ENCODE results near the gene ZBTB2. TPM values are rescaled to one million over a fixed set of nuclear protein-coding genes. Genes with fewer than 3 reads are reported as not detected.

Gene ZBTB2
- polyA plus RNA-seq, 1 experiment = 14.7 TPM

DNA sequence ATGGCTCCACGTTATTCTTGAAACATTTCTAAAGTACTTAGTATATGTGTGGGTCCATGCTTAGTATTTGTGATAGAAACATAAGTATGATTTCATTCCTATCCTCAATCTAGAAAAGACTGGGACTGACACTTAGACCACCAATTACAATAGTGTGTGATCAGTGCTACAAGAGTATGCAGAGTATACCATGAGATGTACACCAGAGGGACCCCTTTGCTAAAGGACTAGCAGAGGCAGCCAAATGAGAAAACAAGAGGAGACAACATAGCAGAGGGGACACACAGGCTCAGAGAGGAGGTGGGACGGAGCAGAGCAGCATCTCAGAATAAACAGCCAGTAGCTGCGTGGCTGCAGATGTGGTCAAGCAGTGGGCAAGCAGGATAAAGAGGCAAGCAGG, 39.5 kb upstream of the ZBTB2 start:
- TF ChIP-seq, protein P1, sequence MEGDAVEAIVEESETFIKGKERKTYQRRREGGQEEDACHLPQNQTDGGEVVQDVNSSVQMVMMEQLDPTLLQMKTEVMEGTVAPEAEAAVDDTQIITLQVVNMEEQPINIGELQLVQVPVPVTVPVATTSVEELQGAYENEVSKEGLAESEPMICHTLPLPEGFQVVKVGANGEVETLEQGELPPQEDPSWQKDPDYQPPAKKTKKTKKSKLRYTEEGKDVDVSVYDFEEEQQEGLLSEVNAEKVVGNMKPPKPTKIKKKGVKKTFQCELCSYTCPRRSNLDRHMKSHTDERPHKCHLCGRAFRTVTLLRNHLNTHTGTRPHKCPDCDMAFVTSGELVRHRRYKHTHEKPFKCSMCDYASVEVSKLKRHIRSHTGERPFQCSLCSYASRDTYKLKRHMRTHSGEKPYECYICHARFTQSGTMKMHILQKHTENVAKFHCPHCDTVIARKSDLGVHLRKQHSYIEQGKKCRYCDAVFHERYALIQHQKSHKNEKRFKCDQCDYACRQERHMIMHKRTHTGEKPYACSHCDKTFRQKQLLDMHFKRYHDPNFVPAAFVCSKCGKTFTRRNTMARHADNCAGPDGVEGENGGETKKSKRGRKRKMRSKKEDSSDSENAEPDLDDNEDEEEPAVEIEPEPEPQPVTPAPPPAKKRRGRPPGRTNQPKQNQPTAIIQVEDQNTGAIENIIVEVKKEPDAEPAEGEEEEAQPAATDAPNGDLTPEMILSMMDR (IDR thresholded peaks at IDR 0.05; ENCODE audit: insufficient read depth, low read depth, low read length) = no peak
- H3K36me3 ChIP-seq (ENCODE audit: control insufficient read depth, insufficient read depth, low read length) = peaks cover 3% of the 10 kb centered on the region; the same call in 1 of the 2 replicates
- no peak overlapping the region for H3K4me3 ChIP-seq (ENCODE audit: low read depth, low read length)
- POLR2A ChIA-PET = no interaction called here
- DNase-seq (ENCODE audit: low read depth) = no peak
- CTCF ChIA-PET = interaction anchor here (2.8 kb wide), 1 partner anchor 25 kb away, joined by 8 read pairs; no protein-coding TSS in a partner anchor
- H3K27me3 ChIP-seq (ENCODE audit: control insufficient read depth, insufficient read depth, low read length) = no peaks in the 10 kb centered on the region

DNA sequence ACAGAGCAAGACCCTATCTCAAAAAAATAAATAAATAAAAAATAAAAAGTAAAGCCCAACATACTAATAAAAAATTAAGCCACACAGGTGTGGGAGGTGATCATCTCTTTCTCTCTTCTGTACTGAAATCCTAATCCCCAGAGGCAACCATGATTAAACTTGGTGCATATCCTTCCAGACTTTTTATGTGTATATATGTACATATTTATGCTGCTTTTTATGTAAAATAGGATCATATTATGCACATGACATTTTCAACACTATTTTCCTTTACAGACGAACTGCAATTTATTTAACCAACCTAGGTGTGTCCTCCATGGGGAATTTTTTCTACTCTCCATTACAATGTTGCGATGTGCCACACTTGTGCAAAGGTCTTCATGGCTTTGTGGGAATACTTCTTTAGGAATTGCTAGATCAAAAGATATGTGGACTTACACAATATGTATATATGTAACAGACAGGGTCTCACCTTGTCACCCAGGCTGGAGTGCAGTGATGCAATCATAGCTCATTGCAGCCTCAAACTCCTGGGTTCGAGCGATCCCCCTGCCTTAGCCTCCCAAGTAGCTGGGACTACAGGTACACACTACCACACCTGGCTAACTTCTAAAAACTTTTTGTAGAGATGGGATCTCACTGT, 36.9 kb upstream of the ZBTB2 start:
- no peak overlapping the region for H3K4me3 ChIP-seq (ENCODE audit: low read depth, low read length)
- DNase-seq (ENCODE audit: low read depth) = no peak
- H3K36me3 ChIP-seq (ENCODE audit: control insufficient read depth, insufficient read depth, low read length) = peaks cover 5% of the 10 kb centered on the region; the same call in 1 of the 2 replicates
- CTCF ChIA-PET = interaction anchor here (0.6 to 2.8 kb wide), 2 partner anchors 22 to 669 kb away, joined by 4 to 8 read pairs; no protein-coding TSS in a partner anchor
- H3K27me3 ChIP-seq (ENCODE audit: control insufficient read depth, insufficient read depth, low read length) = no peaks in the 10 kb centered on the region
- TF ChIP-seq, protein P1 (IDR thresholded peaks at IDR 0.05; ENCODE audit: insufficient read depth, low read depth, low read length) = no peak
- POLR2A ChIA-PET = no interaction called here

DNA sequence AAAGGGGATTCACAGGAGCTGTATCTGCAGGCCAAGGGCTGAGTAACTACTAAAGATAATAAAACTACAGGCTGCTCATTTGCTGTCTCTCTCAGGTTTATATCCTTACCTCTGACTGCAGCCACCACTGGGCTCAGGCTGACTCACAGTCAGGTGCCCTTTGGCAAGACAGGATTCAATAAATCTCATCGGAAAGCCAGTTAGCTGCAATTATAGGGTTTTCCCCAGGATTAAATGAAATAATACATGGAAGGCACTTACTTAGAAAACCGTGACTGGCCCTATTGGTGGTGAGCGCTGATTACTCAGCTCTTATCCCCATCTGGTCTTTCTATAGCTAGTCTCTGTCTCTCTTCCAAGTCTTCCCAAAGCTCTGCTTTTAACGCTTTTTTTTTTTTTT, 34.2 kb upstream of the ZBTB2 start:
- H3K36me3 ChIP-seq (ENCODE audit: control insufficient read depth, insufficient read depth, low read length) = peaks cover 7% of the 10 kb centered on the region; the same call in 1 of the 2 replicates
- ChIA-PET POLR2A (interaction anchor here (0.6 kb wide), 1 partner anchor 9 kb away, joined by 3 read pairs; no protein-coding TSS in a partner anchor), CTCF (interaction anchor here (1.3 kb wide), 1 partner anchor 20 kb away, joined by 3 read pairs; no protein-coding TSS in a partner anchor)
- TF ChIP-seq, protein P1 (IDR thresholded peaks at IDR 0.05; ENCODE audit: insufficient read depth, low read depth, low read length) = no peak
- H3K4me3 ChIP-seq (ENCODE audit: low read depth, low read length) = no peak overlapping the region
- no peaks in the 10 kb centered on the region for H3K27me3 ChIP-seq (ENCODE audit: control insufficient read depth, insufficient read depth, low read length)
- no peak for DNase-seq (ENCODE audit: low read depth)

DNA sequence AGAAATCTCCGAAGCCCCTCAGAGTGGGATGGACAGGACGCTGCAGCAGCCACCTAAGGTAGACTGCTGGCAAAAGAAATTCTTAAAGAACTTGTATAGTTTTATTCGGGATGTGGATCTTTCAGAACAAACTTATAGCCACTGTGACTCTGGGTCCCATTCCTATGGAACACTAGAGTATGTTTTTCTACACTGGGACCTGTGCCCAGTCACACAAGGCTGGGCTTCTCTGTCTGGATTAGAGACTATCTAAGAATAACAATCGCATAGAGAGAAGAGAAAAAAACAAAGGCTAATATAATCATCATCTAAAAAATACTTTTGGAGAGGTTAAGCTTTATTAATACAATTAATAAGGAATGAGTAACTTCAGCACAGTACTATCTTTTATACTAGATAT, 31.6 kb upstream of the ZBTB2 start:
- DNase-seq (ENCODE audit: low read depth) = no peak
- H3K27me3 ChIP-seq (ENCODE audit: control insufficient read depth, insufficient read depth, low read length) = no peaks in the 10 kb centered on the region
- ChIA-PET POLR2A (no interaction called here), CTCF (no interaction called here)
- peaks cover 4% of the 10 kb centered on the region for H3K36me3 ChIP-seq (ENCODE audit: control insufficient read depth, insufficient read depth, low read length)
- TF ChIP-seq, protein P1 (IDR thresholded peaks at IDR 0.05; ENCODE audit: insufficient read depth, low read depth, low read length) = no peak
- no peak overlapping the region for H3K4me3 ChIP-seq (ENCODE audit: low read depth, low read length)

DNA sequence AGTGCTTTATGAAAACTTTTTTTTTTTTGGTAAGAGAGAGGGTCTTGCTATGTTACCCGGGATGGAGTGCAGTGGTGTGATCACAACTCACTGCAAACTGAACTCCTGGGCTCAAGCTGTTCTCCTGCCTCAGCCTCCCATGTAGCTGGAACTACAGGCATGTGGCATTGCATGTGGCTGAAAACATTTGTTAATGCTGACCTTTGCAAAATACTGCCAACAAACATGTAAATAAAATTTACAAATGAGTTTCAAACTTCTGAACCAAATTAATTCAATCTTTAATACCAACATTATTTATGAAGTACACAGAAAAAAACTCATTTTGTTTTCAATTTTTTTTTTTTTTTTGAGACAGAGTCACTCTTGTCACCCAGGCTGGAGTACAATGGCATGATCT, 26.1 kb upstream of the ZBTB2 start:
- Histone ChIP-seq H3K36me3 (ENCODE audit: control insufficient read depth, insufficient read depth, low read length) (peaks cover 11% of the 10 kb centered on the region), H3K27me3 (ENCODE audit: control insufficient read depth, insufficient read depth, low read length) (no peaks in the 10 kb centered on the region), H3K4me3 (ENCODE audit: low read depth, low read length) (no peak overlapping the region)
- CTCF ChIA-PET = no interaction called here
- DNase-seq (ENCODE audit: low read depth) = no peak
- POLR2A ChIA-PET = no interaction called here
- TF ChIP-seq, protein P1 (IDR thresholded peaks at IDR 0.05; ENCODE audit: insufficient read depth, low read depth, low read length) = no peak

Data from BJ (cell line).